ENCODE results near the gene CNTNAP1. TPM values are rescaled to one million over a fixed set of nuclear protein-coding genes. Genes with fewer than 3 reads are reported as not detected.

Gene CNTNAP1
- total and polyA plus RNA-seq, 9 of the 15 experiments (the other 6 are each of a cell fraction or from before 2014, with no cell fraction given): 0.10 to 1.8 (median 0.62) TPM

- TF ChIP-seq ZNF592 (IDR thresholded peaks at IDR 0.05) (peak; percentile 90), CREB3L1 (IDR thresholded peaks at IDR 0.05; ENCODE audit: borderline replicate concordance, low read depth) (peak; percentile 75), DLX4 (CRISPR knock-in tag; IDR thresholded peaks at IDR 0.05) (no peak), TOE1 (IDR thresholded peaks at IDR 0.05; ENCODE audit: borderline replicate concordance) (peak; percentile 76; the same call in 1 of the 2 replicates), TOE1 (CRISPR knock-in tag; IDR thresholded peaks at IDR 0.05; ENCODE audit: borderline replicate concordance, low read depth) (no peak), OTX1 (CRISPR knock-in tag; IDR thresholded peaks at IDR 0.05) (peak; percentile 79; the same call in 1 of the 2 replicates), MEIS2 (IDR thresholded peaks at IDR 0.05; ENCODE audit: partially characterized antibody) (peak; percentile 99), HMGN3 (IDR thresholded peaks at IDR 0.05; ENCODE audit: borderline replicate concordance, extremely low read depth, insufficient read length, low read depth, low read length) (peak; percentile 97), STAT5A (IDR thresholded peaks at IDR 0.05; ENCODE audit: borderline replicate concordance, low read length) (peak; percentile 99), FOXJ3 (CRISPR knock-in tag; IDR thresholded peaks at IDR 0.05) (no peak), ZNF232 (CRISPR knock-in tag; IDR thresholded peaks at IDR 0.05) (no peak)
- TF ChIP-seq, protein P1, sequence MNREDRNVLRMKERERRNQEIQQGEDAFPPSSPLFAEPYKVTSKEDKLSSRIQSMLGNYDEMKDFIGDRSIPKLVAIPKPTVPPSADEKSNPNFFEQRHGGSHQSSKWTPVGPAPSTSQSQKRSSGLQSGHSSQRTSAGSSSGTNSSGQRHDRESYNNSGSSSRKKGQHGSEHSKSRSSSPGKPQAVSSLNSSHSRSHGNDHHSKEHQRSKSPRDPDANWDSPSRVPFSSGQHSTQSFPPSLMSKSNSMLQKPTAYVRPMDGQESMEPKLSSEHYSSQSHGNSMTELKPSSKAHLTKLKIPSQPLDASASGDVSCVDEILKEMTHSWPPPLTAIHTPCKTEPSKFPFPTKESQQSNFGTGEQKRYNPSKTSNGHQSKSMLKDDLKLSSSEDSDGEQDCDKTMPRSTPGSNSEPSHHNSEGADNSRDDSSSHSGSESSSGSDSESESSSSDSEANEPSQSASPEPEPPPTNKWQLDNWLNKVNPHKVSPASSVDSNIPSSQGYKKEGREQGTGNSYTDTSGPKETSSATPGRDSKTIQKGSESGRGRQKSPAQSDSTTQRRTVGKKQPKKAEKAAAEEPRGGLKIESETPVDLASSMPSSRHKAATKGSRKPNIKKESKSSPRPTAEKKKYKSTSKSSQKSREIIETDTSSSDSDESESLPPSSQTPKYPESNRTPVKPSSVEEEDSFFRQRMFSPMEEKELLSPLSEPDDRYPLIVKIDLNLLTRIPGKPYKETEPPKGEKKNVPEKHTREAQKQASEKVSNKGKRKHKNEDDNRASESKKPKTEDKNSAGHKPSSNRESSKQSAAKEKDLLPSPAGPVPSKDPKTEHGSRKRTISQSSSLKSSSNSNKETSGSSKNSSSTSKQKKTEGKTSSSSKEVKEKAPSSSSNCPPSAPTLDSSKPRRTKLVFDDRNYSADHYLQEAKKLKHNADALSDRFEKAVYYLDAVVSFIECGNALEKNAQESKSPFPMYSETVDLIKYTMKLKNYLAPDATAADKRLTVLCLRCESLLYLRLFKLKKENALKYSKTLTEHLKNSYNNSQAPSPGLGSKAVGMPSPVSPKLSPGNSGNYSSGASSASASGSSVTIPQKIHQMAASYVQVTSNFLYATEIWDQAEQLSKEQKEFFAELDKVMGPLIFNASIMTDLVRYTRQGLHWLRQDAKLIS (CRISPR knock-in tag; IDR thresholded peaks at IDR 0.05): no peak
- TF ChIP-seq, protein P2, sequence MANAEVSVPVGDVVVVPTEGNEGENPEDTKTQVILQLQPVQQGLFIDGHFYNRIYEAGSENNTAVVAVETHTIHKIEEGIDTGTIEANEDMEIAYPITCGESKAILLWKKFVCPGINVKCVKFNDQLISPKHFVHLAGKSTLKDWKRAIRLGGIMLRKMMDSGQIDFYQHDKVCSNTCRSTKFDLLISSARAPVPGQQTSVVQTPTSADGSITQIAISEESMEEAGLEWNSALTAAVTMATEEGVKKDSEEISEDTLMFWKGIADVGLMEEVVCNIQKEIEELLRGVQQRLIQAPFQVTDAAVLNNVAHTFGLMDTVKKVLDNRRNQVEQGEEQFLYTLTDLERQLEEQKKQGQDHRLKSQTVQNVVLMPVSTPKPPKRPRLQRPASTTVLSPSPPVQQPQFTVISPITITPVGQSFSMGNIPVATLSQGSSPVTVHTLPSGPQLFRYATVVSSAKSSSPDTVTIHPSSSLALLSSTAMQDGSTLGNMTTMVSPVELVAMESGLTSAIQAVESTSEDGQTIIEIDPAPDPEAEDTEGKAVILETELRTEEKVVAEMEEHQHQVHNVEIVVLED (CRISPR knock-in tag; IDR thresholded peaks at IDR 0.05): 0 out of 2 replicates have a peak, but pooled peaks have one; percentile 15
Observed at GRCh38 chr17:42698736-42699414, 16.5 kb downstream of the CNTNAP1 start (continued).

Data from K562 (cell line).